ENCODE data around the gene TMEM266. TPM values are rescaled to one million over a fixed set of nuclear protein-coding genes. Genes with fewer than 3 reads are reported as not detected.

TMEM266 gene
- total RNA-seq, 1 donor from 2014 or later, result not detected

- intact Hi-C loops (cut with micrococcal nuclease), result no loop called here
Measured at GRCh38 chr15:76065793-76066192, 6.0 kb downstream of the TMEM266 start.

GRCh38 chr15:76070192-76070591 lies 10.4 kb downstream of the TMEM266 start:
- intact Hi-C loops (cut with micrococcal nuclease), result no loop called here

GRCh38 chr15:76070921-76071635 lies 11.3 kb downstream of the TMEM266 start:
- intact Hi-C loops (cut with micrococcal nuclease), result no loop called here

GRCh38 chr15:76071806-76072205 lies 12.0 kb downstream of the TMEM266 start:
- intact Hi-C loops (cut with micrococcal nuclease), result no loop called here

GRCh38 chr15:76073554-76073953 lies 13.8 kb downstream of the TMEM266 start:
- intact Hi-C loops (cut with micrococcal nuclease), result no loop called here

- intact Hi-C loops (cut with micrococcal nuclease), result no loop called here
Measured at GRCh38 chr15:76075046-76075445, 15.3 kb downstream of the TMEM266 start.

- intact Hi-C loops (cut with micrococcal nuclease), result no loop called here
Measured at GRCh38 chr15:76078285-76078877, 18.6 kb downstream of the TMEM266 start.

GRCh38 chr15:76084256-76084655 lies 24.5 kb downstream of the TMEM266 start:
- intact Hi-C loops (cut with micrococcal nuclease), result no loop called here

GRCh38 chr15:76098685-76099084 lies 38.9 kb downstream of the TMEM266 start:
- intact Hi-C loops (cut with micrococcal nuclease), result no loop called here

GRCh38 chr15:76099388-76099787 lies 39.6 kb downstream of the TMEM266 start:
- intact Hi-C loops (cut with micrococcal nuclease), result no loop called here

- intact Hi-C loops (cut with micrococcal nuclease), result no loop called here
Measured at GRCh38 chr15:76100361-76100760, 40.6 kb downstream of the TMEM266 start.

GRCh38 chr15:76101655-76102054 lies 41.9 kb downstream of the TMEM266 start:
- intact Hi-C loops (cut with micrococcal nuclease), result no loop called here

GRCh38 chr15:76105391-76105790 lies 45.6 kb downstream of the TMEM266 start:
- intact Hi-C loops (cut with micrococcal nuclease), result no loop called here

- intact Hi-C loops (cut with micrococcal nuclease), result no loop called here
Measured at GRCh38 chr15:76105911-76106310, 46.1 kb downstream of the TMEM266 start.

- intact Hi-C loops (cut with micrococcal nuclease), result no loop called here
Measured at GRCh38 chr15:76107169-76107568, 47.4 kb downstream of the TMEM266 start.

GRCh38 chr15:76108021-76108723 lies 48.4 kb downstream of the TMEM266 start:
- intact Hi-C loops (cut with micrococcal nuclease), result no loop called here

GRCh38 chr15:76109046-76109445 lies 49.3 kb downstream of the TMEM266 start:
- intact Hi-C loops (cut with micrococcal nuclease), result no loop called here

GRCh38 chr15:76114561-76114960 lies 54.8 kb downstream of the TMEM266 start:
- intact Hi-C loops (cut with micrococcal nuclease), result no loop called here

- intact Hi-C loops (cut with micrococcal nuclease), result no loop called here
Measured at GRCh38 chr15:76116138-76116885, 56.5 kb downstream of the TMEM266 start.

GRCh38 chr15:76117181-76117580 lies 57.4 kb downstream of the TMEM266 start:
- intact Hi-C loops (cut with micrococcal nuclease), result no loop called here

- intact Hi-C loops (cut with micrococcal nuclease), result no loop called here
Measured at GRCh38 chr15:76118767-76119166, 59.0 kb downstream of the TMEM266 start.

- intact Hi-C loops (cut with micrococcal nuclease), result no loop called here
Measured at GRCh38 chr15:76123031-76123430, 63.2 kb downstream of the TMEM266 start.
